HFF-Myc (cell line): ENCODE measurements around the gene HABP4.

Experiments used
- DNase-seq: peaks from one replicate; pipeline ENCODE4 v3.0.0-alpha.2; 2011; ENCODE audit warnings: low read depth; ENCODE audit errors: extremely low read depth
- H3K4me3 ChIP-seq: replicated peaks from 2 replicates; pipeline ENCODE4 v1.5.1; 2011; ENCODE audit warnings: low read depth, mild to moderate bottlenecking, control low read depth, low read length
- TF ChIP-seq, protein P1 (sequence below): IDR thresholded peaks from 2 replicates; pipeline ENCODE4 v1.5.1; 2012; ENCODE audit warnings: mild to moderate bottlenecking, low read depth, low read length, control low read depth; ENCODE audit errors: missing control alignments

Gene HABP4

DNA sequence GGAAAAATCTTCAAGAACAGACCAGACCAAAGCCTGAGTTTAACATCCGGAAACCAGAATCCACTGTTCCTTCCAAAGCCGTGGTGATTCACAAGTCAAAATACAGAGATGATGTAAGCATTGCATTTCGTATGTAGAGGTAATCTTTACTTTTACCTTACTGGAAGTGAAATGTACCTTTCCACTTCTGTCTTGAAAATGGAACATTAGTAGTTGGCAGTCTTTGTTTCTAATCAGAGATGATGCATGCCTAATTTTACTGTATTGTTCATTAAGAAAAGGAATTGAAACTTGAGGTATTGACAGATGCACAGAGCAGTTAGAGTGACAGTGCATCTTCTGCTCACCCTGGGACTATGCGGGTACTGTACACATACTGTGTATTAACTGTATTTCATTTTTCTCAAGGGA, 34.6 kb downstream of the HABP4 start:
- DNase-seq = no peak
- TF ChIP-seq, protein P1, sequence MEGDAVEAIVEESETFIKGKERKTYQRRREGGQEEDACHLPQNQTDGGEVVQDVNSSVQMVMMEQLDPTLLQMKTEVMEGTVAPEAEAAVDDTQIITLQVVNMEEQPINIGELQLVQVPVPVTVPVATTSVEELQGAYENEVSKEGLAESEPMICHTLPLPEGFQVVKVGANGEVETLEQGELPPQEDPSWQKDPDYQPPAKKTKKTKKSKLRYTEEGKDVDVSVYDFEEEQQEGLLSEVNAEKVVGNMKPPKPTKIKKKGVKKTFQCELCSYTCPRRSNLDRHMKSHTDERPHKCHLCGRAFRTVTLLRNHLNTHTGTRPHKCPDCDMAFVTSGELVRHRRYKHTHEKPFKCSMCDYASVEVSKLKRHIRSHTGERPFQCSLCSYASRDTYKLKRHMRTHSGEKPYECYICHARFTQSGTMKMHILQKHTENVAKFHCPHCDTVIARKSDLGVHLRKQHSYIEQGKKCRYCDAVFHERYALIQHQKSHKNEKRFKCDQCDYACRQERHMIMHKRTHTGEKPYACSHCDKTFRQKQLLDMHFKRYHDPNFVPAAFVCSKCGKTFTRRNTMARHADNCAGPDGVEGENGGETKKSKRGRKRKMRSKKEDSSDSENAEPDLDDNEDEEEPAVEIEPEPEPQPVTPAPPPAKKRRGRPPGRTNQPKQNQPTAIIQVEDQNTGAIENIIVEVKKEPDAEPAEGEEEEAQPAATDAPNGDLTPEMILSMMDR = no peak
- H3K4me3 ChIP-seq = no peak overlapping the region

DNA sequence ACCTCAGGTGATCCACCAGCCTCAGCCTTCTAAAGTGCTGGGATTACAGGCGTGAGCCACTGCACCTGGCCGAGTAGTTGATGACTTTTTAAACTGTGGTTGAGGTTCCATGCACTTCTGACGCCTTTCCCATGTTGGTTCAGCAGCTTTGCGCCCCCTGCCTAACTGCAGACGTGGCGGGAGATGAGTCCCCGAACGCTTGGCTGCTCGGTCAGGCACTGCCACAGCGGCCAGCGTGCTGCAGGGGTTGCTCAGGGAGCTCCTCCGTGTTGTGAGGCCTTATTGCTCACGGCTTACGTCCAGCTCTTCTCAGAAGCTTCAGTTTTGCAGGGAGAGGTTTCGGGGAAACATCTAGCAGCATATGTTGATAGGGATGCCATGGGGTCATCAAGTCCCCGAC, 35.3 kb downstream of the HABP4 start:
- H3K4me3 ChIP-seq = no peak overlapping the region

DNA sequence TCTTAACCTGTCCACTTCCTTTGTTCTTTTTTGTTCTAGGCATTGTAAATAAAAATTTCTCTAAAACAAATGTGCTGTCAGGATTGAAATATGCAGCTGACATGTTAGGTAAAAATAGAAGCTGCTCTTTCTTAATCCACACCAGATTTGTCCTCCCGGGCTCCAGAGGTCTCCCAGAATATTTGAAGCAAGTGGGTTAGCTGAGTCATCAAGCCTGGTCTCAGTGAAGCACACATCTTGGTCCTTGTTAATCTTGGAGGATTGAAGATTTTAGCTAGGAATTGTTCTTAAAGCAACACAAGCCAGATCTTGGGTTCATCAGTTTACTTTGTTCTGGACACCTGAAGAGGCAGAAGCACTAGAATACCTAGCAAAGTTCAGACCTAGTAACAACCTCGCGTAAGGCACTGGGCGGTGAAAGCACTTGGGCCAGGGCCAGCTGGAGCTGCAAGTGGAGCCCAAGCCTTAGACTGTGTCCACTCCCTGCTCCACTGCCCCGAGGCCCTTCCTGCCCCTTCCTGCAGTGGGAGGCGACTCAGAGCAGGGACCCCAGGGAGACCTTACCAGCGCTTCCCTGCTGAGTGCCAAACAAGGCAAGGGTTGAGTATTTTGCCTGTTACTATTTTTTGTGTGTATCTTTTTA, 36.5 kb downstream of the HABP4 start:
- H3K4me3 ChIP-seq = no peak overlapping the region
- peak; percentile 77 for DNase-seq
- TF ChIP-seq, protein P1 = no peak

More for the DNA sequence above, 35.3 kb downstream of the HABP4 start:
- DNase-seq = no peak
- TF ChIP-seq, protein P1 = no peak

DNA sequence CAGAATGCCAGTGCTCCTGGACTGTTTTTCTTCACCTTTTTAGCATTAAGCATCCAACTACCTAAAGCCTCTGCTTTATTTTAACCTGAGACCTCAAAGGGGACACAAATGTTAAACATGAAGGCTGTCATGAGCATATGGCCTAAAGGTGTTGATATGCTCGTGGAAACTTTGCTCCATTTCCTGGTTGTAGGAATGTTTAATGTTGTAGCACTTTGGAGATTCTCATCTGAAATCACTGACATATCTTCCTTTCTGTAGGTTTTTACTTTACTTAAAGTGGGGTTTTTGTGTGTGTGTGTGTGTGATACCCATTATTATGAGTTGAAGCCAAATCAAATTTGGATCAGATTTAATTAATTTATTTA, 37.0 kb downstream of the HABP4 start:
- H3K4me3 ChIP-seq = no peak overlapping the region
- no peak for DNase-seq
- TF ChIP-seq, protein P1 = no peak

DNA sequence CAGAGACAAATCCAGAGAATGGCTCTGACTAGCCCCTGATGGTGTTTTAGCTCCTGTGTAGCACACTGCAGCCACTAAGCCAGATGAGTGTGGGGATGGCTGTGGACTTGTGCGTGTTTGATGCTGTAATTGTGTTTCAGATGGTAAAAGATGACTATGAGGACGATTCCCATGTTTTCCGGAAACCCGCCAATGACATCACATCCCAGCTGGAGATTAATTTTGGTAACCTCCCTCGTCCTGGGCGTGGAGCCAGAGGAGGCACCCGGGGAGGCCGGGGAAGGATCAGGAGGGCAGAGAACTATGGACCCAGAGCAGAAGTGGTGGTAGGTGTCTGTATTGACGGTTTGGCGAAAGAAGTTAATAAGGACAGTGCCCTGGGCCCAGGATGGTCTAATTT, 38.0 kb downstream of the HABP4 start:
- no peak for DNase-seq
- TF ChIP-seq, protein P1 = no peak

DNA sequence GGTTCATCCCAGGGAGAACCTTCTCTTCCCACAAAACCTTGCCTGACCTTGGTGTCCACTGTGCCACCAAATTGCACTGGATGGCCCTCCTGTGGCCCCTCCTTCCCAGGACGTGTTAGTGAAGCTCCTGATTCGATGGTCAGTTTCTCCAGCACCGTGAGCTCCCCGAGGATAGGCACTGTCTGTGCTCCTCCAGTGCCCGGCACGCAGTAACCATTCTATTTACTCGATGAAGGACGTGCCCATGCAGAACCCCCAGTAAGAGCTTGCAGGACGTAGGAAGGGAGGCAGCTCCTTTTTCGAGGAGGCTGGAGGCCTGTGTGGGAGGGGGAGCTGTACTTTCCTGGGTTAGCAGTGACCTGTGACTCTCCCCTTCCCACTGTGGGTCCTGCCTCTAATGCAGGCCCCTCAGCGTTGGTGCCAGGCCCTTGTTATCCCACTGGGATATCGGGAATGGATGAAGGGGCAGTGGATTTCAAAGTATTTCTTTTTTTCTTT, 39.6 kb downstream of the HABP4 start:
- no peak overlapping the region for H3K4me3 ChIP-seq
- DNase-seq = no peak
- TF ChIP-seq, protein P1 = no peak

More for the DNA sequence above, 38.0 kb downstream of the HABP4 start:
- no peak overlapping the region for H3K4me3 ChIP-seq
